Esophagus muscularis mucosa (tissue), 4 donors: ENCODE measurements around the gene LMBR1L. TPM values are rescaled to one million over a fixed set of nuclear protein-coding genes. Genes with fewer than 3 reads are reported as not detected.

Experiments
- DNase-seq: peaks from one replicate; pipeline ENCODE4 v3.0.0-alpha.2; 2017; ENCODE audit errors: extremely low spot score
- H3K27ac ChIP-seq, 4 donors: fragments of 200-600 bp; sonication (generic); replicated peaks in 1 of 4; 1 replicate in 3 of 4; 2 replicates in 1 of 4; pipeline ENCODE4 v1.5.1; 2016 to 2019; ENCODE audit warnings: mild to moderate bottlenecking in 1 of 4
- H3K27me3 ChIP-seq, 4 donors: fragments of 200-600 bp; sonication (generic); one replicate each; pipeline versions ENCODE4 v1.5.1 to v1.6.0; 2016 to 2019
- H3K36me3 ChIP-seq, 4 donors: fragments of 200-600 bp; sonication (generic); one replicate each; pipeline ENCODE4 v1.5.1; 2016 to 2019
- H3K4me1 ChIP-seq, 4 donors: fragments of 200-600 bp; sonication (generic); one replicate each; pipeline ENCODE4 v1.5.1; 2016 to 2019
- H3K4me3 ChIP-seq, 4 donors: fragments of 200-600 bp; sonication (generic); 1 replicate in 2 of 4; 2 replicates in 2 of 4; pipeline ENCODE4 v1.5.1; 2016 to 2019; ENCODE audit warnings: mild to moderate bottlenecking in 4 of 4, moderate library complexity in 1 of 4
- H3K9me3 ChIP-seq, 4 donors: fragments of 200-600 bp; sonication (generic); 1 replicate in 3 of 4; 2 replicates in 1 of 4; pipeline ENCODE4 v1.5.1; 2016 to 2019
- CTCF ChIP-seq, 3 experiments: fragments of 200-600 bp in 2 of 3; fragments of 450-650 bp in 1 of 3; sonication (generic) in 2 of 3; IDR thresholded peaks; one replicate each; pipeline ENCODE4 v1.5.1; 2017 to 2019; ENCODE audit warnings: antibody characterized with exemption in 3 of 3, mild to moderate bottlenecking in 2 of 3, moderate library complexity in 1 of 3
- EP300 ChIP-seq: sonication (generic); formaldehyde crosslinking; IDR thresholded peaks from one replicate; pipeline ENCODE4 v1.6.1; 2017; ENCODE audit warnings: antibody characterized with exemption
- POLR2A ChIP-seq: fragments of 450-650 bp; IDR thresholded peaks from one replicate; pipeline ENCODE4 v1.6.1; 2017; ENCODE audit warnings: antibody characterized with exemption, moderate library complexity, mild to moderate bottlenecking, low read depth
- POLR2AphosphoS5 ChIP-seq, 2 donors: sonication (generic); formaldehyde crosslinking; IDR thresholded peaks; one replicate each; pipeline ENCODE4 v1.6.1; 2017; ENCODE audit warnings: antibody characterized with exemption in 2 of 2
- WGBS: methylation state at CpG from one replicate; pipeline ENCODE4 v1.1.5; 2018; 5-methylcytosine and 5-hydroxymethylcytosine counted together
- intact Hi-C: fragments of 100-400 bp; cut with DNase I; formaldehyde crosslinking; loops from one replicate; pipeline ENCODE4 v1.15.1; 2023
- total RNA-seq, 4 donors: library from RNA; depleted of rRNA; stranded (reverse); fragments of >200 nt; gene quantifications; one replicate each; pipeline versions ENCODE4 v1.1.0 to v1.2.1, GENCODE V29; 2016

LMBR1L gene
- total RNA-seq, 4 donors from 2014 or later = 24.7 to 54.0 (median 34.3) TPM

GRCh38 chr12:49086116-49086515, 24.5 kb downstream of the LMBR1L start:
- Histone ChIP-seq H3K36me3 (no peaks in the 10 kb centered on the region), H3K4me3 (no peak overlapping the region), H3K9me3 (no peaks in the 10 kb centered on the region), H3K4me1 (peaks cover 27 to 41% (median 37%) of the 10 kb centered on the region in 4 donors), H3K27me3 (peaks cover 0 to 28% (median 17%) of the 10 kb centered on the region in 4 donors), H3K27ac (peak overlapping the region in 2 of 4 donors; percentile 10 to 40)
- TF ChIP-seq POLR2AphosphoS5 (IDR thresholded peaks at IDR 0.05) (no peak), EP300 (no peak), POLR2A (no peak), CTCF (IDR thresholded peaks at IDR 0.05) (no peak)
- WGBS = 56% methylated on average over 3 of the region's 3 CpGs
- intact Hi-C loops = loop anchor here (5.0 kb wide), 1 partner anchor 36 kb away; no protein-coding TSS in a partner anchor
- no peak for DNase-seq

- no peak for DNase-seq
- H3K4me3 ChIP-seq = no peak overlapping the region
- peaks cover 0 to 11% (median 4%) of the 10 kb centered on the region in 4 donors for H3K27me3 ChIP-seq
- TF ChIP-seq POLR2AphosphoS5 (IDR thresholded peaks at IDR 0.05) = no peak
- TF ChIP-seq CTCF (IDR thresholded peaks at IDR 0.05) = no peak
- TF ChIP-seq POLR2A = no peak
- TF ChIP-seq EP300 = no peak
- H3K4me1 ChIP-seq = peaks cover 10 to 24% (median 20%) of the 10 kb centered on the region in 4 donors
- H3K36me3 ChIP-seq = no peaks in the 10 kb centered on the region
- 98% methylated on average over 3 of the region's 3 CpGs for WGBS
- no peak overlapping the region for H3K27ac ChIP-seq
- intact Hi-C loops = no loop called here
- no peaks in the 10 kb centered on the region for H3K9me3 ChIP-seq
Observed at GRCh38 chr12:49084438-49084837, 26.2 kb downstream of the LMBR1L start.

GRCh38 chr12:49079793-49080192, 30.9 kb downstream of the LMBR1L start:
- 69% methylated on average over 1 of the region's 1 CpG for WGBS
- TF ChIP-seq POLR2AphosphoS5 (IDR thresholded peaks at IDR 0.05) (no peak), EP300 (no peak), CTCF (IDR thresholded peaks at IDR 0.05) (no peak), POLR2A (no peak)
- no peaks in the 10 kb centered on the region for H3K4me1 ChIP-seq
- DNase-seq = no peak
- intact Hi-C loops = no loop called here
- H3K9me3 ChIP-seq = no peaks in the 10 kb centered on the region
- no peaks in the 10 kb centered on the region for H3K27me3 ChIP-seq
- H3K4me3 ChIP-seq = no peak overlapping the region
- no peaks in the 10 kb centered on the region for H3K36me3 ChIP-seq
- no peak overlapping the region for H3K27ac ChIP-seq

GRCh38 chr12:49070971-49071370, 39.7 kb downstream of the LMBR1L start:
- no peak overlapping the region for H3K4me3 ChIP-seq
- intact Hi-C loops = no loop called here
- TF ChIP-seq POLR2AphosphoS5 (IDR thresholded peaks at IDR 0.05) = no peak
- no peak for TF ChIP-seq POLR2A
- TF ChIP-seq EP300 = no peak
- no peak for TF ChIP-seq CTCF (IDR thresholded peaks at IDR 0.05)

More at GRCh38 chr12:49070971-49071370, 39.7 kb downstream of the LMBR1L start:
- no peak for DNase-seq
- Histone ChIP-seq H3K9me3 (no peaks in the 10 kb centered on the region), H3K36me3 (no peaks in the 10 kb centered on the region), H3K27me3 (no peaks in the 10 kb centered on the region), H3K27ac (no peak overlapping the region), H3K4me1 (peaks cover 14 to 20% (median 16%) of the 10 kb centered on the region in 4 donors)
- 92% methylated on average over 11 of the region's 11 CpGs for WGBS
